Activated CD4-positive, alpha-beta T cell treated with anti-CD3 and anti-CD28 coated beads, Interleukin-2, Interleukin-4, amounts not matched to agents 100 ng/mL and 50 ng/mL, durations not matched to agents 16 hours and 8 hours (primary cell): Measurements from ENCODE around the gene MSL1.
"Not testable (repeated sequence)": the region's sequence is repeated elsewhere in the genome, so short reads cannot be mapped to it uniquely, and the experiment has no call there.

Source experiments
- DNase-seq: peaks from one replicate; pipeline ENCODE4 v3.0.0-alpha.2; 2020; ENCODE audit warnings: low spot score

MSL1 gene

DNA sequence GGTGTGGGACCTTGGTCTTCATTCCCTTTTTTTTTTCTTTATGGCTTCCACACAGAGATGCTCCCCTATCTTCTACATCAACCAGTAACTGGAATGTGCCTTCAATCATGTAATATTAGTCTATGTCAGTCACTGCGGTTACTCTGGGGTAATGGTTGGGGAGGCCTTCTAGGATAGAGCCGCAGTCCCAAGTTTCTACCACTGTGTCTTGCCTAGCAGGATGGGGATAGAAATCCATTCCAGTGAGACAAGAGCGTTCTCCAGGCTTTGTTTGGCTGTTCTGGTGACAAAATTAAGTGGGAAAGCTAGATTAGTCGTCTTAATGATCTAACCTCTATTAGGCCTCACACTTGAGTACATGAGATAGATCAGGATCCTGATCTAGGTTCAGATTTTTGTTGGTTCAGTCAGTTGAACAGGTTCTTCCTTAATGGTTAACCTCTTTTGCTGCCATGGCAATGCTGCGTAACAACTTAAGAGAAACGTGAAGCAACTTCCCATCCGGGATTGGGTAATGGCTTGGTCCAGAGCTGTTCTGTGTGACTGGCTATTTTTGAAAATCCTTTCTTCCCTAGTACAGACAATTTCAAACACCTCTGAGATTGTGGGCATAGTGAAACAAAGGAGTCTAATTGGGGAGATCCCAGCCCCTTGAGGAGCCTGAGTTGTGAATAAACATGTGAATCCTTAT lies 8.7 kb downstream of the MSL1 start:
- no peak for DNase-seq

DNA sequence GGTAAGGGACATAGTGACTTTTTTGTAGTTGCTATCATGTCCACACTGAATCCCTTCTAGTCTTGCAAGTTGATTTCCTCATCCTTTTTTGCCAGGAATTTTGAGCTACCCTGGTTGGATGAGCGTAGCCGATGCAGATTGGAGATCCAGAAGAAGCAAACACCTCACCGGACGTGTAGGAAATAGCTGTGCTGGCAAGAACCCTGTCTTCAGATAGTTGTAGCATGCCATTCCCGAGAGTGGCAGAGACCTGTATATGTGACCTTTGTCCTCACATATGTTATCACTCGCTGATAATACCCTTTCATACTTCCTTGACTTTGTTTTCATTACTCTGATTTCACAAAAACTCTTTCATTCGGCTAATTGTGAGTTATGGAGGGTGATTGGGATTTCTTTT lies 12.4 kb downstream of the MSL1 start:
- no peak for DNase-seq

DNA sequence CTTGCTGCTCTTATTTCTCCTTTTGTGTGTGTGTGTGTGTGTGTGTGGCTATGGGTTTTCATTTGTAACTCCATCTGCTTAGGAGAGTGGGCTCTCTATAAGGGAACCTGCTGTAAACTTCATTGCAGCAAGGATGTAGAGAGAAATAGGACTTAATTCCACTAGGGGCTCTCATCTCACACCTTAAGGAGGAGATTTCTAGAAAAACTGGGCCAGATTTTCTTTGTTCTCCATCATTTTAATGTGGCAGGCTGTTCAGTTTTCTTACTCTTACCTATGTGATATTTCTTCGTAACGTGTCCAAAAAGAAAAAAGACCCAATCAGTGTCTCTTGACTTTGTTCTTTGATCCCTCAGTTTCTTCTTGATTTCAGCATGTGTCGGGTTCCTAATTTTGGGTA lies 14.0 kb downstream of the MSL1 start:
- DNase-seq: no peak

DNA sequence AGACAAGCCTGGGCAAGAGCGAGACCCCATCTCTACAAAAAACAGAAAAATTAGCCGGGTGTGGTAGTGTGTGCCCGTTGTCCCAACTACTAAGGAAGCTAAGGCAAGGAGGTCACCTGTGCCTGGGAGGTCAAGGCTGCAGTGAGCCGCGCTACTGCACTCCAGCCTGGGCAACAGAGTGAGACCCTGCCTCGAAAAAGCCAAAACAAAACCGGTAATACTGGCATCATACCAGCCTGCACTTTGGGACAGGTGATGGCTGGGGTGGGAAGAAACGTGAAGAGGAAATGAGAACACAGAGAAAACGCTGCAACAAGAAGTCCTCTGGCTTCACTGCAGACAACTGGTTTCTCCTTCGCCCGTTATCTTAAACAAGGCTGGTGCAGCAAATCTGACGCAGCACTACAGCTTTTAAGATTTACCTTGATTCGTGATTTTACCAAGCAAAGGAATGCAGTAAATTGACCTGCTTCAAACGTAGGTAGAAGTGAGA lies 17.8 kb downstream of the MSL1 start:
- peak; percentile 15 for DNase-seq

DNA sequence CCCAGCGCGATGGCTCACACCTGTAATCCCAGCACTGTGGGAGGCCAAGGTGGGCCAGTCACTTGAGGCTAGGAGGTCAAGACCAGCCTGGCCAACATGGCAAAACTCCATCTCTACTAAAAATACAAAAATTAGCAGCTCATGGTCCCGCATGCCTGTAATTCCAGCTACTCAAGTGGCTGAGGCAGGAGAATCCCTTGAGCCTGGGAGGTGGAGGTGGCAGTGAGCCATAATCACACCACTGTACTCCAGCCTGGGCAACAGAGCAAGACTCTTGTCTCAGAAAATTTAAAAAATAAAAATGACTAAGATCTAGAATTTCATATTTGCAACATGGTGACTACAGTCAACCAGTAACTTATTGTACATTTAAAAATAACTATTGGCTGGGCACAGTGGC lies 21.4 kb downstream of the MSL1 start:
- DNase-seq: not testable (repeated sequence)

DNA sequence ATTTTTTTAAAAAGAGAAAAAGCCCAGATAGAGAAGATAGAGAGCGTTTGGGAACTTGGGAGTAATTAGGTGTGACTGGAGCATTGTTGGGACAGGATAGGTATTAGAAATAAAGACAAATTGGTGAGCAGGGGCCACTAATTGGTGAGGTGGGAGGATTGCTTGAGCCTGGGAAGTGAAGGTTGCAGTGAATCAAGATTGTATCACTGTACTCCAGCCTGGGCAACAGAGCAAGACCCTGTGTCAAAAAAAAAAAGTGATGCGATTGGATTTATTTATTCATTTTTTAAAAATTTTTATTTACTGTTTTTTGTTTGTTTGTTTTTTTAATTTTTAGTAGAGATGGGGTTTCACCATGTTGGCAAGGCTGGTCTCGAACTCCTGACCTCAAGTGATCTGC lies 23.7 kb downstream of the MSL1 start:
- DNase-seq: no peak

DNA sequence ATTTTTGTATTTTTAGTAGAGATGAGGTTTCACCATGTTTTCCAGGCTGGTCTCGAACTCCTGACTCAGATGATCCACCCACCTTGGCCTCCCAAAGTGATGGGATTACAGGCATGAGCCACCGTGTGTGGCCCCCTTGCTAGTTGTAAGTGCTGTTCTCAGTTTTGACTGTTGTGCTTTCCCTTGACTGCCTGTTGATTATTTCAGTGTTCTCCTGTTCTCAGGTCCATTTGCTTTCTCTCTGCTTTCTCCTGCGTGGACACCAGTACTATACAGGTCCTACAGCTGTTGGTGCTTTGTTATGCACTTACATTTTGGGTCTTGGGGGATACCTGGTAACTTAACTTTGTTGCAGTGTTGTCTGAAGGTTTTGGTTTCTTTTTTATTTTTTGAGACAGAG lies 26.8 kb downstream of the MSL1 start:
- no peak for DNase-seq

DNA sequence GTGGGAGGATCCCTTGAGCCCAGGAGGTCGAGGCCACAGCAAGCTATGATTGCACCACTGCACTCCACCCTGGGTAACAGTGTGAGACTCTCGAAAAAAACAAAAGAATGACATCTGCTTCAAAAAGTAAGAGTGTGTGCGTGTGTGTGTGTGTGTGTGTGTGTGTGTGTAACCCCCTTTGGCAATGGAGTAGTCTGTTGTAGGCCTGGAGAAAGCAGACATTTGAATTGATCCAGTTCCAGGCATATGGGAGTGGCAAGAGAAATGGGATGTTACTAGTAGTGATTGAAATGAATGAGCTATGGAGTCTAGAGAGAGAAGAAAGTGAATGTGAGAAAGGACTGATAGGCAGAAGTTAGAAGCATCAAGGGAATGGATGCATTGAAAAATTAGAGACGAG lies 28.5 kb downstream of the MSL1 start:
- DNase-seq: no peak

DNA sequence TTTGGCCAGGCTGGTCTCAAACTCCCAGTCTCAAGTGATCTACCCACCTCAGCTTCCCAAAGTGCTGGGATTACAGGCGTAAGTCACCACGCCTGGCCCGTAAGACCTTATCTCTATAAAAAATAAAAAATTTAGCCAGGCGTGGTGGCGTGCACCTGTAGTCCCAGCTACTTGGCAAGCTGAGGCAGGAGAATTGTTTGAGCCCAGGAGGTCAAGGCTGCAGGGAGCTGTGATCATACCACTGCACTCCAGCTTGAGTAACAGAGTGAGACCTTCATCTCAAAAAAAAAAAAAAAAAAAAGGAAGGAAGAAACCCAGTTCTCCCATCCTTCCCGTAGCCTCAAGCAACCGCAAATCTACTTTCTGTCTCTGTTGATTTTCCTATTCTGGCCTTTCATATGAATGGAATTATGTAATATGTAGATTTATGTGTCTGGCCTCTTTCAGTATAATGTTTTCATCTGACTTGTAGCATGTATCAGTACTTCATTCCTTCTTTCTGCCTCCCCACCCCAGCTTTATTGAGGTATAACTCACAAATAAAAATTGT lies 29.7 kb downstream of the MSL1 start:
- no peak for DNase-seq

DNA sequence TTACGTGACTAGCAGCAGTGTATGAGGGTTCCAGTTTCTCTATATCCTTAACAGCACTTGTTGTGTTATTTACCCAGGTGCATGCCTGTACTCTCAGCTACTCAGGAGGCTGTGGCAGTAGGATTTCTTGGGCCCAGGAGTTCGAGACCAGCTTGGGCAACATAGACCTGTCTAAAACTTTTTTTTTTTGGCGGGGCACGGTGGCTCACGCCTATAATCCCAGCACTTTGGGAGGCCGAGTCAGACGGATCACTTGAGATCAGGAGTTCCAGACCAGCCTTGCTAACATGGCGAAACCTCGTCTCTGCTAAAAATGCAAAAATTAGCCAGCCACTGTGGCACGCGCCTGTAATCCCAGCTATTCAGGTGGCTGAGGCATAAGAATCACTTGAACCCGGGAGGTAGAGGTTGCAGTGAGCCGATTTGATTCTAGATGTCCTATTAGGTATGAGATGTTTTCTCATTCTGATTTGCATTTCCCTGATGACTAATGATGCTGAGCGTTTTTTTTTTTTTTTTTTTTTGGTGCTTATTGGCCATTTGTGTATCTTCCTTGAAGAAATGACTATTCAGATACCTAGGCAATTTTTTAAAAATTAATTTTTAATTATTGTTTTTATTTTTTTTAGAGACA lies 31.9 kb downstream of the MSL1 start:
- peak; percentile 39 for DNase-seq

DNA sequence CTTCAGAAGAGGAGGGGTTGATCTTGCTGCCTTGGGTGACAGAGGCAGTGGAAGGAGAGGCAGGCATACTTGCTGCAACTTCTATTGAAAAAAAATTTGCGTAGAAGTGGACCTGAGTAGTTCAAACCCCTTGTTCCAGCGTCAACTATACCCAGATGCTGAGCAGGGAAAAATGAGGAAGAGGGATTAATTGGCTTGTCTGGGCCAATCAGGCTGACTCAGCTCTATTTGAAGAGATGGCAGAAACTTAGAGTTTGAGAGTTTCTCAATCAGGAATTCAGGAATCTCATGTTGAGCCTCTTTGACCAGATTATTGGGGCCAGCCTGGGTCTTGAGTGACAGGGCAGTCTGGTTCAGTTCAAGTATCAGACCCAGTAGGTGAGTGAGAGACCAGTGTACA lies 36.2 kb downstream of the MSL1 start:
- DNase-seq: no peak

DNA sequence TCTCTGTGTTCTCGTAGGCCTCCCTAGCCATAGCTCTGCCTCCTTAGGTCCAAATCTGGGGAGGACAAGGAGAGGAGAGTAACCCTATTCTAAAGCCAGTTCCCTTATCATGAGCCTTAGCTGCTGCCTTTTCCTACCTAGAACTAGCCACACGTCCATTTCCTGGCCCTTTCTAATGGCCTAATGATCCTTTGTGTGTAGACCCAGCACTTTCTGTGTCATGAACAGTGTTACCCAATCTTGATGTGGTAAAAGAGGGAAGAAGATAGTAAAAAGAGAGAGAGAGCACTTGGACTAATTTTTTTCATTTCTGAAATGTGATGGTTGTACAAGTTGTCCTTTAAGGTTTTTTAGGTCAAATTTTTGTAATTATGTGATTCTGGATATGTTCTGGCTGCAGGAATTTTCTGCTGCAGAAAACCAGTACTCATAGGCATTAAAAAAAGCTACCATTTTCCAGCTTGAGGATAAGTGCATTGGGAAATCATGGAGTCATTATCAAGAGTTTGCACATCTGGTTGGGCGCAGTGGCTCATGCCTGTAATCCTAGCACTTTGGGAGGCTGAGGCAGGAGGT lies 36.8 kb downstream of the MSL1 start:
- DNase-seq: no peak

DNA sequence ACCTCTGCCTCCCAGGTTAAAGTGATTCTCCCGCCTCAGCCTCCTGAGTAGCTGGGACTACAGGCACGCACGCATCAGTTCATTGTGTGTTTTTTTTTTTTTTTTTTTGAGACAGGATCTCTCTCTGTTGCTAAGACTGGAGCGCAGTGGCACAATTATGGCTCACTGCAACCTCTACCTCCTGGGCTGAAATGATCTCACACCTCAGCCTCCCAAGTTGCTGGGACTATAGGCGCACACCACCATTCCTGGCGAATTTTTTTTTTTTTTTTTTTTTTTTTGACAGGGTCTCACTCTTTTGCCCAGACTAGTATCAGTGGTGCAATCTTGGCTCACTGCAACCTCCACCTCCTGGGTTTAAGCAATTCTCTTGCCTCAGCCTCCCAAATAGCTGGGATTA lies 37.7 kb downstream of the MSL1 start:
- DNase-seq: no peak

DNA sequence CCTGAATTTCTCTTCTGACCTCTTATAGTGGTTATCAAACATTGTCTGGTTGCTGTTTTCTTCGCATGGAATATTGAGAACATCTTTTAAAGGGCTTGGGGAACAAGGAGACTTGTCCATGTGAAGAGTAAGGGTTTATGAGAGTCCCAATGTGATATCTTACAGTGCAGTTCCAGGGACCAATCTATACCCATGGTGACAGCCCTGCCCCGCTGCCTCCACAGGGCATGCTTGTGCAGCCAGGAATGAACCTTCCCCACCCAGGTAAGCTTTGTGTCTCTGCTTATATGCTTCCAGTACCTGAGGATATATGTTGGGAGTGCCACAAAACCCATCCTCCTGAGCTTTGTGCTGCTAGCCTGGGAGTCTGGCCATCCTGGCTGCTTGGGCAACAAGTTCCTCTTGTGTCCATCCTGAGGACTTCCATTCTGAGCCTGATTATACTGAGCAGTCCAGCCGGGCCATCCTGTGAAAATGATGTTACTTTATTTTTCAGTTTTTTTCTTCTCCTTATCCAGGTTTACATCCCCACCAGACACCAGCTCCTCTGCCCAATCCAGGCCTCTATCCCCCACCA lies 46.0 kb downstream of the MSL1 start:
- no peak for DNase-seq

DNA sequence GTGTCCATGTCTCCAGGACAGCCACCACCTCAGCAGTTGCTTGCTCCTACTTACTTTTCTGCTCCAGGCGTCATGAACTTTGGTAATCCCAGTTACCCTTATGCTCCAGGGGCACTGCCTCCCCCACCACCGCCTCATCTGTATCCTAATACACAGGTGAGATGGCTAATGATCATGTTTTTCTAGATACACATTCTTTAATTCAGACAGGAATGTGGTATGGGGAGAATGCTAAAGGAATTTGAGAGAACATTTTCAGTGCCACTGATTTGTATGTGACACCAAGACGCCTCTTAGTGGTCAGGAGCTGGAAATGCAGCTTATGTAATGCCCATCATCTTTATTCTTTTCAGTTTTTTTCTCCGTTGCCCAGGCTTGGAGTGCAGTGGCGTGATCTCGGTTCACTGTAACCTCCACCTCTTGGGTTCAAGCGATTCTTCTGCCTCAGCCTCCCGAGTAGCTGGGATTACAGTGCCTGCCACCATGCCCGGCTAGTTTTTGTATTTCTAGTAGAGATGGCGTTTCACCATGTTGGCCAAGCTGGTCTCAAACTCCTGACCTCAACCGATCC lies 46.6 kb downstream of the MSL1 start:
- DNase-seq: peak; percentile 58

DNA sequence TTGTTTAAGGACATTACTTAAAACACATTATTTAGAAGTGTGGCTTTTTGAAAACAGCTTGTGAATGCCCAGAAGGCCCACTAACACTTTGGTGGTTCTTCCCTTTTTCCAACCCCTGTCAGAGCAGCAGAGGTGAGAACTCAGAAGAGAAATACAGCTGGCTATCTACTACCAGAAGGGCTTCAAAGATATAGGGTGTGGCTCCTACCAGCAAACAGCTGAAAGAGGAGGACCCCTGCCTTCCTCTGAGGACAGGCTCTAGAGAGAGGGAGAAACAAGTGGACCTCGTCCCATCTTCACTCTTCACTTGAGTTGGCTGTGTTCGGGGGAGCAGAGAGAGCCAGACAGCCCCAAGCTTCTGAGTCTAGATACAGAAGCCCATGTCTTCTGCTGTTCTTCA lies 48.6 kb downstream of the MSL1 start:
- no peak for DNase-seq

DNA sequence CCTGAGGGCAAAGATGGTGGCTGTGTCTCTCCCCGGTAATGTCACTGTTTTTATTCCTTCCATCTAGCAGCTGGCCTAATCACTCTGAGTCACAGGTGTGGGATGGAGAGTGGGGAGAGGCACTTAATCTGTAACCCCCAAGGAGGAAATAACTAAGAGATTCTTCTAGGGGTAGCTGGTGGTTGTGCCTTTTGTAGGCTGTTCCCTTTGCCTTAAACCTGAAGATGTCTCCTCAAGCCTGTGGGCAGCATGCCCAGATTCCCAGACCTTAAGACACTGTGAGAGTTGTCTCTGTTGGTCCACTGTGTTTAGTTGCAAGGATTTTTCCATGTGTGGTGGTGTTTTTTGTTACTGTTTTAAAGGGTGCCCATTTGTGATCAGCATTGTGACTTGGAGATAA lies 50.0 kb downstream of the MSL1 start:
- DNase-seq: no peak

DNA sequence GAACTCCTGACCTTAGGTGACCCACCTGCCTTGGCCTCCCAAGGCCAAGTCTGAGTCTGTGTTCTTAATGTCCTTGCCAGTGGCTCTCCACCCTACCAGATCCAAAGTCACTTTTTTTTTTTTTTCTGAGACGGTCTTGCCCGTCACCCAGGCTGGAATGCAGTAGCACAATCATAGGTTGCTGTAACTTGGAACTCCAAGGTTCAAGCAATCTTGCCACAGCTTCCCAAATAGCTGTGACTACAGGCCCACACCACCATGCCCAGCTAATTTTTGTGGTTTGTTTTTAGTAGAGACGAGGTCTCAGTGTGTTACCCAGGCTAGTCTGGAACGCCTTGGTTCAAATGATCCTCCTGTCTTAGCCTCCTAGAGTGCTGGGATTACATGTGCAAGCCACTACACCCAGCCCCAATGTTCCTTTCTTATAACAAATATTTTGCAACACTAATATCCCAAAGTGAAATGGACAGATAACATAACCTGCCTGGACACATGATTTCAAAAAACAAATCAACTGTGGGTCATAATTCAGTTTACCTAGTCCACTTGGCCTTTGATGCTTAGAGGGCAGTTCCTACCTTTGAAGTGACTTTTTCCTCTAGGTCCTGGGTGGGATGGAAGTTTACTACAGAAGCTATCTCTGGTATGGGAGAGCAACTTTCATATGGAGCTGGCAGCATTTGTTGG lies 51.5 kb downstream of the MSL1 start:
- DNase-seq: no peak

DNA sequence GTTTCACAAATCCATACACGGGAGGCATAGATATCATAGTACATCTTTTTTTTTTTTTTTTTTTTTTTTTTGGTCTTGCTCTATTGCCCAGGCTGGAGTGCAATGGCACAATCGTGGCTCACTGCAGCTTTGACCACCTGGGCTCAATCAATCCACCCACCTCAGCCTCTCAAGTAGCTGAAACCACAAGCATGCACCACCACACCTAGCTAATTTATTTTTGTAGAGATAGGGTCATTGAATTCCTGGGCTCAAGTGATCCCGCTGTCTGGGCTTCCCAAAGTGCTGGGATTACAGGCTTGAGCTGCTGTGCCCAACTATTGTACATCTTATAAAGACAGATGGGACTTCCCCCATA lies 52.0 kb downstream of the MSL1 start:
- DNase-seq: no peak

DNA sequence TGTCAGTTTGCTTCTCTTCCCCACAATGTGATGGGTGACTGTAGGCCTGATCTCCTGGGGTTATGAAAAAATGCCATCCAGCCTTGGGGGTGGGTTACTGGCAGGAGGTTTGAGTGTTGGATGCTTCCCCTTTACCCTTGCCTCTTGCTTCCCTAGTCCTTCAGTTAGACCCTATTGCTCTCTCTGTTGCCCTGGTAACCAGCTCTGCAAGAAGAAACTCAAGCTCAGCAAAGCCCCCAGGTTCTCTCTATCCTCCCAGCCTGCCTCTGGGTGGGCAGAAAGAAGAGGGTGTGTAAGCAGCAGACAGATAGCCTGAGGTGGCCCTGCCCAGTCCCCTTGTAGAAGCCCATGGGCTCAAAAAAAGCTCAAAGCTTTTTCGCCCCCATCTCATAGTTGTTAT lies 52.7 kb downstream of the MSL1 start:
- no peak for DNase-seq

DNA sequence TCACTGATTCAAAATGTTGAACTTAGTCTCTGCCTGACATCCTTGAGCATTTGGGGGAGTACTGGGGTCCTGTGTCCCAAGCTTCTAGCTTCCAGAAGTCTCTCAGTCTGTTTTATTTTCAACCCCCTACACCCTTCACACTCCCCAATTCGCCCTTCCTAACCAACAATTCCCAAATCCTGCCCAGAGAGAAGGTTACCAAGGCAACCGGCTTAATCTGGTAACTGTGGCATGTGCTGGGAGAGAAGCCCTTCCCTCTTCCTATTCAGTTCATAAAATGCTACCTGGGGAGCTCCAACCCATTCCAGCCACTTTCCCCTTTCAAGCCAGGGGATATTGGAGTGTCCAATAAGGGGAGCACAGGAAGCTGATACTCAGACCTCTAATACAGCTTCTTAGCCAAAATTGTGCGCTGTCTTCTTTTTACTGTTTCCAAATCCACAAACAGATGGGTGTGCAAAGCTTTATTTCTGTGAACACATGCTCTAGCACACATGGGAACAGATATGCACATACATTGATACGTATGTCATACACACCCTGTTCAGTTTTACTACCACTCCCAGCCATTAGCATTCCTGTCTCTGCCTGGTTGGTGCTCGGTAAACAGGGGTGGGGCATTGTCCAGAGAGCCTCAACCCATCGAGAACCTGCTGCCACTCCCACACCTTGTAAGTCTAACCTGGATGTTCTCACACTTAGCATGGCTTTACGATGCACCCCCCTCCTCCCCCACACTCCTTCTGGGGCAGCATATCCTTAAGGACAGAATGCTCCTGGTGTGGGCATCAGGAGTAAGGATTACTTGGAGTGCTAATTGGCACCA lies 54.4 kb downstream of the MSL1 start:
- DNase-seq: no peak
